HepG2 (cell line): Measurements from ENCODE around the gene TMEM191B. TPM values are rescaled to one million over a fixed set of nuclear protein-coding genes. Genes with fewer than 3 reads are reported as not detected.
"Not testable (repeated sequence)": the region's sequence is repeated elsewhere in the genome, so short reads cannot be mapped to it uniquely, and the experiment has no call there.

Source experiments
- ATAC-seq: fragments of 200-7000 bp; cut with Tn5 transposase; 3 replicates; pipeline ENCODE4 v1.9.1; 2020; ENCODE audit warnings: mild to moderate bottlenecking, moderate library complexity
- BruUV-seq: library from RNA; stranded (reverse); fragments of 400-500 nt; replicated peaks from 2 replicates; lab custom pipeline; 2021; lab: Mats Ljungman, UMichigan
- CTCF ChIA-PET: fragments of 300-600 bp; formaldehyde crosslinking; extraction: SDS; loops from one replicate; lab custom pipeline; 2021; ENCODE audit warnings: low total read pairs, inconsistent platforms, low intra/inter-chr PET ratio; lab: Yijun Ruan, JAX
- POLR2A ChIA-PET: fragments of 350-600 bp; sonication (Branson Sonifier 250); formaldehyde crosslinking; loops from one replicate; lab custom pipeline; 2020; ENCODE audit warnings: antibody characterized with exemption, inconsistent platforms; lab: Yijun Ruan, JAX
- DNase-seq: peaks from one replicate; pipeline ENCODE4 v3.0.0-alpha.2; 2015; ENCODE audit warnings: low spot score
- FAIRE-seq: peaks from 3 replicates; lab custom pipeline; 2011; peaks lifted over from hg19 to GRCh38; lab: Jason Lieb, UNC
- H2AFZ ChIP-seq: one replicate; pipeline ENCODE4 v1.6.1; 2011; ENCODE audit warnings: low read length, inconsistent platforms
- H3K27ac ChIP-seq: fragments of 300-600 bp; 3 replicates; pipeline ENCODE4 v1.8.0; 2011; ENCODE audit warnings: mixed run types, mild to moderate bottlenecking, mixed read lengths, low read length, inconsistent platforms; ENCODE audit not compliant: insufficient read depth; ENCODE audit errors: extremely low read length
- H3K27me3 ChIP-seq, 2 experiments: fragments of 200-600 bp in 1 of 2; 2 replicates in 1 of 2; 3 replicates in 1 of 2; pipeline versions ENCODE4 v1.6.0 to v1.8.0; 2011; ENCODE audit warnings: low read length in 2 of 2, mild to moderate bottlenecking in 2 of 2, moderate library complexity in 2 of 2, inconsistent platforms in 1 of 2; ENCODE audit not compliant: insufficient read depth in 2 of 2, control insufficient read depth in 1 of 2
- H3K36me3 ChIP-seq, 2 experiments: fragments of 200-600 bp in 1 of 2; replicated peaks in 1 of 2; 2 replicates in 1 of 2; 3 replicates in 1 of 2; pipeline versions ENCODE4 v1.5.1 to v1.8.0; 2011; ENCODE audit warnings: low read length in 2 of 2, inconsistent platforms in 1 of 2; ENCODE audit not compliant: insufficient read depth in 2 of 2, control insufficient read depth in 1 of 2
- H3K4me1 ChIP-seq: 2 replicates; pipeline ENCODE4 v1.5.1; 2012; ENCODE audit warnings: low read length, inconsistent platforms; ENCODE audit not compliant: insufficient read depth
- H3K4me2 ChIP-seq: 2 replicates; pipeline ENCODE4 v1.6.0; 2011; ENCODE audit warnings: low read depth, low read length, inconsistent platforms
- H3K4me3 ChIP-seq, 3 experiments: fragments of 200-600 bp in 1 of 3; sonication (generic), shearing (Covaris generic) in 1 of 3; replicated peaks in 1 of 3; 2 replicates each; pipeline ENCODE4 v1.5.1; 2011 to 2016; ENCODE audit warnings: low read length in 3 of 3, inconsistent platforms in 2 of 3, low read depth in 2 of 3, mild to moderate bottlenecking in 2 of 3, control low read depth in 1 of 3, mixed read lengths in 1 of 3; ENCODE audit not compliant: insufficient read depth in 1 of 3
- H3K79me2 ChIP-seq: one replicate; pipeline ENCODE4 v1.6.1; 2011; ENCODE audit warnings: low read length, inconsistent platforms; ENCODE audit not compliant: insufficient read depth
- H3K9ac ChIP-seq: 2 replicates; pipeline ENCODE4 v1.6.0; 2011; ENCODE audit warnings: mild to moderate bottlenecking, low read depth, low read length, inconsistent platforms; ENCODE audit not compliant: insufficient read depth
- H3K9me3 ChIP-seq: 2 replicates; pipeline ENCODE4 v1.5.1; 2012; ENCODE audit warnings: mild to moderate bottlenecking, low read length
- H4K20me1 ChIP-seq: 2 replicates; pipeline ENCODE4 v1.6.0; 2011; ENCODE audit warnings: inconsistent platforms, mild to moderate bottlenecking, low read length, moderate library complexity; ENCODE audit not compliant: insufficient read depth
- WGBS: methylation state at CpG from one replicate; pipeline ENCODE4 v1.1.6; 2017; ENCODE audit warnings: low lambda C conversion rate; 5-methylcytosine and 5-hydroxymethylcytosine counted together
- in situ Hi-C: cut with HindIII; loops from 2 replicates; pipeline ENCODE4 v1.10.0; 2017; ENCODE audit warnings: low pct_unique_long_range_greater_than_20kb; ENCODE audit not compliant: extremely low pct_ligation_motif_present
- intact Hi-C: fragments of 100-400 bp; cut with micrococcal nuclease; formaldehyde crosslinking; loops from one replicate; pipeline ENCODE4 v1.10.0; 2022; ENCODE audit not compliant: unreplicated experiment
- polyA plus RNA-seq, 8 experiments: library from polyadenylated mRNA; depleted of rRNA in 3 of 8; stranded (reverse) in 7 of 8; unstranded in 1 of 8; fragments of >200 nt; fragmentation: Illumina TruSeq in 4 of 8; extraction: Trizol in 4 of 8; gene quantifications; 2 replicates each; pipeline versions ENCODE4 v1.2.1 to v1.2.3, GENCODE V29; 2011 to 2016; ENCODE audit warnings: low read depth in 4 of 8, missing spikeins in 1 of 8, mixed read lengths in 1 of 8; ENCODE audit not compliant: insufficient read depth in 1 of 8
- total RNA-seq, 5 experiments: library from RNA; depleted of rRNA; stranded (reverse); fragments of >200 nt; fragmentation: Illumina TruSeq; extraction: Trizol; gene quantifications; 2 replicates each; pipeline ENCODE4 v1.2.3, GENCODE V29; 2016; ENCODE audit warnings: low read depth in 1 of 5

Gene TMEM191B
- total and polyA plus RNA-seq, 2 of the 13 experiments (the other 11 are each of a cell fraction or from before 2014, with no cell fraction given), result 3.0 to 5.6 TPM

- 33% methylated on average over 1 of the region's 5 CpGs for WGBS
- H3K36me3 ChIP-seq, in situ Hi-C loops, H3K9me3 ChIP-seq, H3K79me2 ChIP-seq, H3K9ac ChIP-seq, H3K27ac ChIP-seq, DNase-seq, H3K4me3 ChIP-seq, H2AFZ ChIP-seq, FAIRE-seq, H3K27me3 ChIP-seq, POLR2A ChIA-PET, H3K4me1 ChIP-seq, H3K4me2 ChIP-seq, ATAC-seq, H4K20me1 ChIP-seq, CTCF ChIA-PET, BruUV-seq, intact Hi-C loops: not testable (repeated sequence)
Measured at GRCh38 chr22:18518061-18518460, 9.5 kb upstream of the TMEM191B start, which contains the start of gene GGTLC3. Gene GGTLC3, minus strand, starts transcription at chr22:18518161. Its CDS starts 264 bp downstream, at chr22:18517897.

GRCh38 chr22:18522762-18523161, 4.8 kb upstream of the TMEM191B start:
- no CpG with 5 or more reads among the region's 6 CpGs for WGBS
- FAIRE-seq, CTCF ChIA-PET: not testable (repeated sequence)

DNA sequence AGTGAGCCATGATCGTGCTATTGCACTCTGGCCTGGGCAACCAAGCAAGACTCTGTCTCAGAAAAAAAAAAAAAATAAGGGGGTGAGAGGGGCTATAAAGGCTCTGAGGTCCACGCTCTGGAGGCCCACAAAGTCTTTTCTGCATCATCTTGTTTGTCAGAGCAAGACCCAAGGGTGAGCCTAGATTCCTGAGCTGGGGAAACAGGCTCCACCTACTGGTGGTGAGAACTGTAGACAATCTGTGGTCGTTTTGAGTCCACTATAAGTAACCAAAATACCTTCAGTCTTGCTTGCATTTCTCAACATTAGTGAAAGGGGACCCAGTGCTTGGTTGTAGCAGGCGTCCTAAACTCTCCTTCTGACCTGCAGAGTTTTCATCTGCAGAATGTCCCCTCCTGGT, 4.3 kb upstream of the TMEM191B start:
- POLR2A ChIA-PET, DNase-seq, H4K20me1 ChIP-seq, H3K4me1 ChIP-seq, in situ Hi-C loops, H3K9me3 ChIP-seq, H2AFZ ChIP-seq, H3K36me3 ChIP-seq, H3K27ac ChIP-seq, intact Hi-C loops, CTCF ChIA-PET, H3K79me2 ChIP-seq, H3K4me2 ChIP-seq, H3K4me3 ChIP-seq, H3K9ac ChIP-seq, H3K27me3 ChIP-seq, BruUV-seq, FAIRE-seq: not testable (repeated sequence)
- WGBS, result no CpG with 5 or more reads among the region's 4 CpGs
- peak; percentile 50 for ATAC-seq

More at GRCh38 chr22:18522762-18523161, 4.8 kb upstream of the TMEM191B start:
- H3K9ac ChIP-seq, H3K27ac ChIP-seq, H3K9me3 ChIP-seq, in situ Hi-C loops, H2AFZ ChIP-seq, POLR2A ChIA-PET, H3K4me1 ChIP-seq, H4K20me1 ChIP-seq, H3K4me3 ChIP-seq, H3K27me3 ChIP-seq, H3K36me3 ChIP-seq, BruUV-seq, intact Hi-C loops, H3K79me2 ChIP-seq, H3K4me2 ChIP-seq, DNase-seq: not testable (repeated sequence)
- ATAC-seq, result peak; percentile 56
